NCI-H526 (cell line): ENCODE measurements around the gene ARSK.

Experiments used
- DNase-seq, 2 experiments: peaks; one replicate each; lab custom pipeline; 2025; lab: John Stamatoyannopoulos, UW

The ARSK gene

GRCh38 chr5:95649274-95649673, 94.4 kb downstream of the ARSK start:
- no peak for DNase-seq

GRCh38 chr5:95649842-95650620, 95.1 kb downstream of the ARSK start:
- no peak for DNase-seq

- peak in 1 of 2 experiments; percentile 3 for DNase-seq
Observed at GRCh38 chr5:95652849-95653248, 97.9 kb downstream of the ARSK start.

GRCh38 chr5:95654196-95654595, 99.3 kb downstream of the ARSK start:
- DNase-seq = no peak
